Spleen (tissue), 7 donors: ENCODE results near the gene SHANK1.

Experiments used
- CTCF ChIP-seq, 11 experiments: fragments of 200-600 bp in 7 of 11; fragments of 450-650 bp in 4 of 11; sonication (generic) in 4 of 11; IDR thresholded peaks in 8 of 11; conservative IDR thresholded peaks in 3 of 11; 1 replicate in 7 of 11; 2 replicates in 4 of 11; pipeline versions ENCODE4 v1.4.0 to v1.8.0; 2016 to 2021; ENCODE audit warnings: antibody characterized with exemption in 11 of 11, inconsistent platforms in 4 of 11, mild to moderate bottlenecking in 1 of 11
- POLR2A ChIP-seq, 3 donors: fragments of 450-650 bp; IDR thresholded peaks; one replicate each; pipeline ENCODE4 v1.5.1; 2017; ENCODE audit warnings: antibody characterized with exemption in 3 of 3, mild to moderate bottlenecking in 1 of 3
- donor health status: DM: no; HTN: no; CAD: no; lungs with moderate emphysema.
- donor health status: DM: no; HTN: no; CAD: no.
- donor health status: DM: no; HTN: no; CAD: no.

GRCh38 chr19:50722201-50723013, 2.8 kb upstream of the SHANK1 start:
- TF ChIP-seq CTCF (IDR thresholded peaks at IDR 0.05 in 8 of 11, conservative IDR thresholded peaks at IDR 0.05 in 3 of 11): no peak
- TF ChIP-seq POLR2A (IDR thresholded peaks at IDR 0.05): no peak
